IMR-90 (cell line): ENCODE results near the gene OMG. TPM values are rescaled to one million over a fixed set of nuclear protein-coding genes. Genes with fewer than 3 reads are reported as not detected.
A peak's percentile ranks its signal among the peaks of the same experiment; 100 is the strongest.

ENCODE experiments used
- ATAC-seq: fragments of 200-7000 bp; cut with Tn5 transposase; 2 replicates; pipeline ENCODE4 v1.9.1; 2020; ENCODE audit warnings: low read depth, mild to moderate bottlenecking, moderate library complexity
- BruUV-seq: library from RNA; stranded (reverse); fragments of 400-500 nt; replicated peaks from 2 replicates; lab custom pipeline; 2021; lab: Mats Ljungman, UMichigan
- CTCF ChIA-PET: fragments of 300-600 bp; formaldehyde crosslinking; extraction: SDS; loops from one replicate; lab custom pipeline; 2021; ENCODE audit warnings: antibody characterized with exemption; lab: Yijun Ruan, JAX
- POLR2A ChIA-PET: fragments of 300-600 bp; sonication (Branson Sonifier 250); formaldehyde crosslinking; loops from one replicate; lab custom pipeline; 2022; ENCODE audit warnings: antibody characterized with exemption; ENCODE audit not compliant: unreplicated experiment; lab: Charles Lee
- DNase-seq: peaks from one replicate; pipeline ENCODE4 v3.0.0; 2013
- H2AFZ ChIP-seq: replicated peaks from 2 replicates; pipeline ENCODE3; 2013; ENCODE audit warnings: low read length, mild to moderate bottlenecking; ENCODE audit not compliant: poor library complexity
- H2AK5ac ChIP-seq: 2 replicates; pipeline ENCODE4 v1.6.1; 2013; ENCODE audit warnings: low read depth, low read length, inconsistent platforms
- H2AK9ac ChIP-seq: replicated peaks from 2 replicates; pipeline ENCODE3; 2013; ENCODE audit warnings: mild to moderate bottlenecking, low read depth, low read length, moderate library complexity; ENCODE audit not compliant: poor library complexity
- H2BK120ac ChIP-seq: 2 replicates; pipeline ENCODE4 v1.6.1; 2013; ENCODE audit warnings: low read depth, low read length, inconsistent platforms
- H2BK15ac ChIP-seq: 3 replicates; pipeline ENCODE4 v1.6.1; 2013; ENCODE audit warnings: low read depth, low read length, inconsistent platforms
- H2BK20ac ChIP-seq: 2 replicates; pipeline ENCODE4 v1.6.1; 2013; ENCODE audit warnings: low read depth, mild to moderate bottlenecking, inconsistent platforms, low read length, moderate library complexity
- H2BK5ac ChIP-seq: 2 replicates; pipeline ENCODE4 v1.6.1; 2013; ENCODE audit warnings: mild to moderate bottlenecking, low read depth, low read length, inconsistent platforms; ENCODE audit not compliant: poor library complexity, severe bottlenecking
- H3K14ac ChIP-seq: replicated peaks from 2 replicates; pipeline ENCODE4 v1.6.1; 2013; ENCODE audit warnings: low read depth, low read length, inconsistent platforms
- H3K18ac ChIP-seq: 2 replicates; pipeline ENCODE4 v1.6.1; 2013; ENCODE audit warnings: low read depth, low read length, control low read depth
- H3K23ac ChIP-seq: 2 replicates; pipeline ENCODE4 v1.6.1; 2013; ENCODE audit warnings: low read depth, low read length, inconsistent platforms
- H3K27ac ChIP-seq: 2 replicates; pipeline ENCODE4 v1.5.1; 2013; ENCODE audit warnings: mild to moderate bottlenecking, control low read depth, low read length; ENCODE audit not compliant: insufficient read depth
- H3K27me3 ChIP-seq: 2 replicates; pipeline ENCODE4 v1.6.1; 2013; ENCODE audit warnings: low read length; ENCODE audit not compliant: control insufficient read depth, insufficient read depth
- H3K36me3 ChIP-seq: 2 replicates; pipeline ENCODE4 v1.6.1; 2013; ENCODE audit warnings: low read length, mixed read lengths; ENCODE audit not compliant: control insufficient read depth, insufficient read depth
- H3K4ac ChIP-seq: 2 replicates; pipeline ENCODE4 v1.6.1; 2013; ENCODE audit warnings: low read depth, low read length, inconsistent platforms
- H3K4me1 ChIP-seq: 2 replicates; pipeline ENCODE4 v1.6.1; 2013; ENCODE audit warnings: low read length, mixed read lengths; ENCODE audit not compliant: control insufficient read depth, insufficient read depth
- H3K4me2 ChIP-seq: 2 replicates; pipeline ENCODE4 v1.6.1; 2013; ENCODE audit warnings: low read depth, mild to moderate bottlenecking, control low read depth, low read length, moderate library complexity
- H3K4me3 ChIP-seq: 2 replicates; pipeline ENCODE4 v1.5.1; 2013; ENCODE audit warnings: low read depth, mild to moderate bottlenecking, control low read depth, low read length, moderate library complexity; ENCODE audit not compliant: insufficient read depth
- H3K56ac ChIP-seq: 2 replicates; pipeline ENCODE4 v1.6.1; 2013; ENCODE audit warnings: low read length, inconsistent platforms; ENCODE audit not compliant: insufficient read depth; ENCODE audit errors: extremely low read depth
- H3K79me1 ChIP-seq, 2 experiments: 2 replicates each; pipeline ENCODE4 v1.6.1; 2013; ENCODE audit warnings: low read length in 2 of 2, inconsistent platforms in 1 of 2, low read depth in 1 of 2
- H3K9ac ChIP-seq: 2 replicates; pipeline ENCODE4 v1.6.1; 2013; ENCODE audit warnings: low read depth, low read length, control low read depth
- H3K9me1 ChIP-seq: 2 replicates; pipeline ENCODE4 v1.6.1; 2013; ENCODE audit warnings: low read length, inconsistent platforms; ENCODE audit not compliant: insufficient read depth
- H3K9me3 ChIP-seq: 2 replicates; pipeline ENCODE4 v1.6.1; 2013; ENCODE audit warnings: low read length; ENCODE audit not compliant: control insufficient read depth, insufficient read depth
- H4K20me1 ChIP-seq: 2 replicates; pipeline ENCODE4 v1.6.1; 2013; ENCODE audit warnings: low read length, inconsistent platforms; ENCODE audit not compliant: insufficient read depth
- H4K5ac ChIP-seq: 2 replicates; pipeline ENCODE4 v1.6.1; 2013; ENCODE audit warnings: mild to moderate bottlenecking, low read depth, low read length, control low read depth
- H4K8ac ChIP-seq, 2 experiments: 2 replicates each; pipeline ENCODE4 v1.6.1; 2013; ENCODE audit warnings: low read depth in 2 of 2, low read length in 2 of 2, control low read depth in 1 of 2, inconsistent platforms in 1 of 2
- H4K91ac ChIP-seq: 2 replicates; pipeline ENCODE4 v1.6.1; 2013; ENCODE audit warnings: low read depth, low read length, inconsistent platforms; ENCODE audit not compliant: insufficient read depth
- BHLHE40 ChIP-seq: fragments of 150-350 bp; IDR thresholded peaks from 2 replicates; pipeline ENCODE4 v1.6.1; 2016; ENCODE audit warnings: mild to moderate bottlenecking, low read depth, low read length
- CEBPB ChIP-seq: IDR thresholded peaks from 2 replicates; pipeline ENCODE4 v1.6.1; 2012; ENCODE audit warnings: low read depth, low read length, improper control_type of control experiment
- CHD1 ChIP-seq: IDR thresholded peaks from 2 replicates; pipeline ENCODE4 v1.6.1; 2012; ENCODE audit warnings: low read depth, low read length, improper control_type of control experiment
- CTCF ChIP-seq: conservative IDR thresholded peaks from 2 replicates; pipeline ENCODE4 v1.5.1; 2012; ENCODE audit warnings: mild to moderate bottlenecking, low read depth, low read length, improper control_type of control experiment
- ELK1 ChIP-seq: fragments of 150-350 bp; IDR thresholded peaks from 2 replicates; pipeline ENCODE4 v1.6.1; 2016; ENCODE audit warnings: low read depth, mild to moderate bottlenecking, low read length, moderate library complexity, borderline replicate concordance
- FOS ChIP-seq: fragments of 150-350 bp; IDR thresholded peaks from 2 replicates; pipeline ENCODE4 v1.6.1; 2016; ENCODE audit warnings: low read depth, low read length
- MAFK ChIP-seq: IDR thresholded peaks from 2 replicates; pipeline ENCODE4 v1.6.1; 2012; ENCODE audit warnings: low read depth, low read length, improper control_type of control experiment
- MAZ ChIP-seq: IDR thresholded peaks from 2 replicates; pipeline ENCODE4 v1.6.1; 2012; ENCODE audit warnings: low read depth, mild to moderate bottlenecking, low read length, improper control_type of control experiment, moderate library complexity, borderline replicate concordance
- MXI1 ChIP-seq: IDR thresholded peaks from 2 replicates; pipeline ENCODE4 v1.6.1; 2012; ENCODE audit warnings: low read depth, mild to moderate bottlenecking, low read length, moderate library complexity, borderline replicate concordance
- NFE2L2 ChIP-seq: fragments of 150-350 bp; IDR thresholded peaks from 2 replicates; pipeline ENCODE4 v1.6.1; 2016; ENCODE audit warnings: low read depth, mild to moderate bottlenecking, low read length
- POLR2A ChIP-seq: IDR thresholded peaks from 2 replicates; pipeline ENCODE4 v1.6.1; 2012; ENCODE audit warnings: mild to moderate bottlenecking, low read depth, low read length
- RAD21 ChIP-seq: IDR thresholded peaks from 2 replicates; pipeline ENCODE4 v1.6.1; 2012; ENCODE audit warnings: low read length, improper control_type of control experiment
- RCOR1 ChIP-seq: IDR thresholded peaks from 2 replicates; pipeline ENCODE4 v1.6.1; 2012; ENCODE audit warnings: mild to moderate bottlenecking, low read length, improper control_type of control experiment; ENCODE audit not compliant: insufficient replicate concordance
- RFX5 ChIP-seq: IDR thresholded peaks from 2 replicates; pipeline ENCODE4 v1.8.0; 2012; ENCODE audit warnings: low read depth, mild to moderate bottlenecking, low read length, moderate library complexity
- SMC3 ChIP-seq: fragments of 150-350 bp; IDR thresholded peaks from 2 replicates; pipeline ENCODE4 v1.6.1; 2016; ENCODE audit warnings: low read depth, mild to moderate bottlenecking, antibody characterized with exemption, low read length, moderate library complexity
- USF2 ChIP-seq: fragments of 150-350 bp; IDR thresholded peaks from 2 replicates; pipeline ENCODE4 v1.6.1; 2017; ENCODE audit warnings: mild to moderate bottlenecking, antibody characterized with exemption, low read length, low read depth
- dilution Hi-C: fragments of 300-500 bp; cut with HindIII; formaldehyde crosslinking; loops from one replicate; pipeline ENCODE4 v1.14.3; 2018; ENCODE audit warnings: low sequenced_read_pairs; ENCODE audit not compliant: unreplicated experiment
- in situ Hi-C: fragments of 300-500 bp; cut with MboI; formaldehyde crosslinking; loops from 3 replicates; pipeline ENCODE4 v1.14.3; 2019; ENCODE audit warnings: low sequenced_read_pairs, inconsistent platforms, mixed read lengths
- intact Hi-C: fragments of 100-400 bp; cut with micrococcal nuclease; formaldehyde crosslinking; loops from 2 replicates; pipeline ENCODE4 v1.10.0; 2022
- polyA plus RNA-seq, 3 experiments: library from polyadenylated mRNA; depleted of rRNA; stranded (reverse); fragments of >200 nt; gene quantifications; 2 replicates each; pipeline ENCODE4 v1.2.3, GENCODE V29; 2012; ENCODE audit warnings: low replicate concordance in 1 of 3
- total RNA-seq: library from RNA; depleted of rRNA; stranded (reverse); fragments of >200 nt; gene quantifications from 2 replicates; pipeline ENCODE4 v1.2.3, GENCODE V29; 2012

OMG gene
- total and polyA plus RNA-seq, 2 of the 4 experiments (the other 2 are of a cell fraction) = 0.18 TPM; not detected in 1

GRCh38 chr17:31283841-31284240 is 13.2 kb downstream of the OMG start:
- Histone ChIP-seq H2BK5ac (no peak overlapping the region), H3K79me1 (peaks cover 4 to 24% of the 10 kb centered on the region in 2 experiments; a peak in 3 of 4 replicates), H3K23ac (no peak overlapping the region), H3K9ac (no peak overlapping the region), H4K20me1 (no peaks in the 10 kb centered on the region), H3K9me3 (no peaks in the 10 kb centered on the region), H3K4me3 (no peak overlapping the region), H3K27me3 (no peaks in the 10 kb centered on the region), H2AFZ (no peak overlapping the region), H3K36me3 (peaks cover 6% of the 10 kb centered on the region), H2BK20ac (no peak overlapping the region), H4K8ac (no peak overlapping the region), H3K4ac (no peak overlapping the region), H3K14ac (no peak overlapping the region), H2AK5ac (no peak overlapping the region), H3K4me2 (no peak overlapping the region), H2AK9ac (no peak overlapping the region), H3K9me1 (0 out of 2 replicates have a peak, but pooled peaks cover 3% of the 10 kb centered on the region), H3K18ac (no peak overlapping the region), H3K27ac (no peak overlapping the region), H3K4me1 (no peaks in the 10 kb centered on the region), H4K5ac (no peak overlapping the region), H4K91ac (no peak overlapping the region), H2BK15ac (no peak overlapping the region), H3K56ac (no peak overlapping the region), H2BK120ac (no peak overlapping the region)
- no TSS peak for BruUV-seq
- DNase-seq (no peak), ATAC-seq (0 out of 2 replicates have a peak, but pooled peaks have one; percentile 11)
- ChIA-PET POLR2A (no interaction called here), CTCF (interaction anchor here (0.6 kb wide), 1 partner anchor 37 kb away, joined by 5 read pairs; the partner anchor contains the start of gene EVI2A)
- in situ Hi-C loops (no loop called here), intact Hi-C loops (no loop called here), dilution Hi-C loops (no loop called here)
- TF ChIP-seq RAD21 (no peak), CEBPB (no peak), NFE2L2 (no peak), CHD1 (no peak), MAFK (no peak), RFX5 (no peak), CTCF (no peak), USF2 (no peak), POLR2A (no peak), BHLHE40 (no peak), RCOR1 (no peak), SMC3 (no peak), FOS (no peak), MXI1 (no peak), ELK1 (no peak), MAZ (no peak)
